Upper lobe of left lung (tissue), 4 donors: ENCODE measurements around the gene ZNF830.

Experiments
- POLR2A ChIP-seq, 4 donors: fragments of 450-650 bp; IDR thresholded peaks; one replicate each; pipeline ENCODE4 v1.5.1; 2016 to 2017; ENCODE audit warnings: antibody characterized with exemption in 4 of 4, mild to moderate bottlenecking in 2 of 4
- TF ChIP-seq, protein P1 (sequence below), 6 experiments: fragments of 450-650 bp in 4 of 6; fragments of 200-600 bp in 2 of 6; sonication (generic) in 2 of 6; IDR thresholded peaks; one replicate each; pipeline ENCODE4 v1.5.1; 2016 to 2019; ENCODE audit warnings: antibody characterized with exemption in 6 of 6

DNA sequence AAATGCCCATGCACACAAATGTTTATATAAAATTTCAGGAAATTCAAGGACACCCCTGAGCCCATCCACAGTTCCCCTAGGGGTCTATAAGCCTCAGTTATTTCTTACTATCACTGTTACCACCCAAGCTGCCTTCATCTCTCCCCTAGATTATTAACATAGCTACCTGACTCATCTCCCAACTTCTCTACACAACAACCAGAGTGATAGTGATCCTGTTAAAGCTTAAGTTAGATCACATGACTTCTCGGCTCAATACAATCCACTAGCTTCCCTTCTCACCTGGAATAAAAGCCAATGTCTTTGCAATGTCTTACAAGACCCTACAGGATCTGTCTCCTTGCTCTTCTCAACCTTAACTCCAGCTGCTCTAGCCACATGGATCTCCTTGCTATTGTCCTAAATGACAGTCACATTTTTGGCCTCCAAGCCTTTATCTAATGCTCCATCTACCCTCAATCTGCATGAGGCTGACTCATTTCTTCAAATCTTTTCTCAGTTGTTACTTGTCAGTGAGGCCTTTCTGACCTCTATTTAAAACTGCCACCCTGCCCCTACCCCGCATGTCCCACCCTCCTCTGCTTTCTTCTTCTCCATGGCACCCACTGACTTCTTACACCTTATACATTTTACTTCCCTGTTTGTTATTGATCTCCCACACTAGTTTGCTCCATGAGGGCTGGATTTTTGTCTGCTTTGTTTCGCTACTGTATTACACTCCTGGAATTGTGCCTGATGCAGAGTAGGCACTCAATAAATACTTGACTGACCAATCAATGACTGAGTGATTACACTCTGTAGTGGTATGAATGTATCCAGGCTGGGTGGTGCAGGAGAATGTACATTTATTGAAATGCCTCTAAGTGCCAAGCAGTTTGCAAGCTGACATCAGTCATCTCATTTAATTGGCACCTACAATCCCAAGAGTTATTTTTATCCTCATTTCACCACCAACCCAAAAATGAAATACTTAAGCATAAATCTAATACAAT is 13.8 kb downstream of the ZNF830 start:
- TF ChIP-seq, protein P1, sequence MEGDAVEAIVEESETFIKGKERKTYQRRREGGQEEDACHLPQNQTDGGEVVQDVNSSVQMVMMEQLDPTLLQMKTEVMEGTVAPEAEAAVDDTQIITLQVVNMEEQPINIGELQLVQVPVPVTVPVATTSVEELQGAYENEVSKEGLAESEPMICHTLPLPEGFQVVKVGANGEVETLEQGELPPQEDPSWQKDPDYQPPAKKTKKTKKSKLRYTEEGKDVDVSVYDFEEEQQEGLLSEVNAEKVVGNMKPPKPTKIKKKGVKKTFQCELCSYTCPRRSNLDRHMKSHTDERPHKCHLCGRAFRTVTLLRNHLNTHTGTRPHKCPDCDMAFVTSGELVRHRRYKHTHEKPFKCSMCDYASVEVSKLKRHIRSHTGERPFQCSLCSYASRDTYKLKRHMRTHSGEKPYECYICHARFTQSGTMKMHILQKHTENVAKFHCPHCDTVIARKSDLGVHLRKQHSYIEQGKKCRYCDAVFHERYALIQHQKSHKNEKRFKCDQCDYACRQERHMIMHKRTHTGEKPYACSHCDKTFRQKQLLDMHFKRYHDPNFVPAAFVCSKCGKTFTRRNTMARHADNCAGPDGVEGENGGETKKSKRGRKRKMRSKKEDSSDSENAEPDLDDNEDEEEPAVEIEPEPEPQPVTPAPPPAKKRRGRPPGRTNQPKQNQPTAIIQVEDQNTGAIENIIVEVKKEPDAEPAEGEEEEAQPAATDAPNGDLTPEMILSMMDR (IDR thresholded peaks at IDR 0.05): no peak
- TF ChIP-seq POLR2A (IDR thresholded peaks at IDR 0.05): no peak
